ENCODE results near the gene RMI1. TPM values are rescaled to one million over a fixed set of nuclear protein-coding genes. Genes with fewer than 3 reads are reported as not detected.

RMI1 gene
- total and polyA plus RNA-seq, 2 experiments from 2014 or later, result 3.6 to 8.4 TPM

GRCh38 chr9:83969602-83970001 is 11.0 kb upstream of the RMI1 start:
- Histone ChIP-seq H3K9me3 (ENCODE audit: low read depth) (no peaks in the 10 kb centered on the region), H3K4me3 (no peak overlapping the region), H3K4me1 (ENCODE audit: low read depth) (no peaks in the 10 kb centered on the region), H3K27ac (peak overlapping the region; percentile 41), H3K27me3 (no peaks in the 10 kb centered on the region), H3K36me3 (peaks cover 79% of the 10 kb centered on the region)
- no peak for TF ChIP-seq CTCF (IDR thresholded peaks at IDR 0.05; ENCODE audit: low read depth, low read length)
- DNase-seq (ENCODE audit: low read depth in 1 of 2, low spot score in 1 of 2), result no peak

GRCh38 chr9:83971485-83971884 is 9.1 kb upstream of the RMI1 start:
- peaks cover 96% of the 10 kb centered on the region for H3K36me3 ChIP-seq
- TF ChIP-seq CTCF (IDR thresholded peaks at IDR 0.05; ENCODE audit: low read depth, low read length), result no peak
- no peak overlapping the region for H3K27ac ChIP-seq
- H3K4me3 ChIP-seq, result no peak overlapping the region
- H3K27me3 ChIP-seq, result no peaks in the 10 kb centered on the region
- no peaks in the 10 kb centered on the region for H3K9me3 ChIP-seq (ENCODE audit: low read depth)
- DNase-seq (ENCODE audit: low read depth in 1 of 2, low spot score in 1 of 2), result no peak
- H3K4me1 ChIP-seq (ENCODE audit: low read depth), result peaks cover 2% of the 10 kb centered on the region

GRCh38 chr9:83972286-83972685 is 8.3 kb upstream of the RMI1 start:
- DNase-seq (ENCODE audit: low read depth in 1 of 2, low spot score in 1 of 2), result no peak
- no peak for TF ChIP-seq CTCF (IDR thresholded peaks at IDR 0.05; ENCODE audit: low read depth, low read length)
- no peaks in the 10 kb centered on the region for H3K9me3 ChIP-seq (ENCODE audit: low read depth)
- no peak overlapping the region for H3K4me3 ChIP-seq
- H3K27me3 ChIP-seq, result no peaks in the 10 kb centered on the region
- peak overlapping the region; percentile 40 for H3K27ac ChIP-seq
- H3K36me3 ChIP-seq, result peaks cover 96% of the 10 kb centered on the region
- peaks cover 5% of the 10 kb centered on the region for H3K4me1 ChIP-seq (ENCODE audit: low read depth)

GRCh38 chr9:83975300-83975699 is 5.3 kb upstream of the RMI1 start:
- no peak overlapping the region for H3K4me3 ChIP-seq
- peaks cover 9% of the 10 kb centered on the region for H3K4me1 ChIP-seq (ENCODE audit: low read depth)
- no peak for TF ChIP-seq CTCF (IDR thresholded peaks at IDR 0.05; ENCODE audit: low read depth, low read length)
- H3K9me3 ChIP-seq (ENCODE audit: low read depth), result no peaks in the 10 kb centered on the region
- H3K36me3 ChIP-seq, result peaks cover 74% of the 10 kb centered on the region
- H3K27me3 ChIP-seq, result no peaks in the 10 kb centered on the region
- no peak for DNase-seq (ENCODE audit: low read depth in 1 of 2, low spot score in 1 of 2)
- no peak overlapping the region for H3K27ac ChIP-seq

GRCh38 chr9:83976372-83976771 is 4.2 kb upstream of the RMI1 start:
- Histone ChIP-seq H3K4me3 (no peak overlapping the region), H3K36me3 (peaks cover 64% of the 10 kb centered on the region), H3K27me3 (no peaks in the 10 kb centered on the region), H3K9me3 (ENCODE audit: low read depth) (no peaks in the 10 kb centered on the region), H3K27ac (peak overlapping the region; percentile 8), H3K4me1 (ENCODE audit: low read depth) (peaks cover 9% of the 10 kb centered on the region)
- no peak for TF ChIP-seq CTCF (IDR thresholded peaks at IDR 0.05; ENCODE audit: low read depth, low read length)
- no peak for DNase-seq (ENCODE audit: low read depth in 1 of 2, low spot score in 1 of 2)

- no peak for DNase-seq (ENCODE audit: low read depth in 1 of 2, low spot score in 1 of 2)
- peaks cover 15% of the 10 kb centered on the region for H3K4me1 ChIP-seq (ENCODE audit: low read depth)
- no peak for TF ChIP-seq CTCF (IDR thresholded peaks at IDR 0.05; ENCODE audit: low read depth, low read length)
- H3K27me3 ChIP-seq, result no peaks in the 10 kb centered on the region
- no peak overlapping the region for H3K27ac ChIP-seq
- no peaks in the 10 kb centered on the region for H3K9me3 ChIP-seq (ENCODE audit: low read depth)
- peaks cover 55% of the 10 kb centered on the region for H3K36me3 ChIP-seq
- H3K4me3 ChIP-seq, result peak overlapping the region; percentile 88
Measured at GRCh38 chr9:83977196-83977595, 3.4 kb upstream of the RMI1 start.

Measured in cardiac muscle cell (in vitro differentiated cells and primary cell).